ENCODE results near the gene CRISPLD2. TPM values are rescaled to one million over a fixed set of nuclear protein-coding genes. Genes with fewer than 3 reads are reported as not detected.
"Not testable (repeated sequence)": the region's sequence is repeated elsewhere in the genome, so short reads cannot be mapped to it uniquely, and the experiment has no call there.

Gene CRISPLD2
- total RNA-seq, 4 donors from 2014 or later = 99.9 to 450 (median 407) TPM

- TF ChIP-seq CTCF (IDR thresholded peaks at IDR 0.05) = no peak
- DNase-seq (ENCODE audit: low spot score) (no peak), ATAC-seq (ENCODE audit: low FRiP score) (no peak)
Observed at GRCh38 chr16:84851192-84852127, 31.7 kb downstream of the CRISPLD2 start.

GRCh38 chr16:84853534-84853933, 33.7 kb downstream of the CRISPLD2 start:
- ATAC-seq (ENCODE audit: low FRiP score) (no peak), DNase-seq (ENCODE audit: low spot score) (no peak)
- TF ChIP-seq CTCF (IDR thresholded peaks at IDR 0.05) = no peak

DNA sequence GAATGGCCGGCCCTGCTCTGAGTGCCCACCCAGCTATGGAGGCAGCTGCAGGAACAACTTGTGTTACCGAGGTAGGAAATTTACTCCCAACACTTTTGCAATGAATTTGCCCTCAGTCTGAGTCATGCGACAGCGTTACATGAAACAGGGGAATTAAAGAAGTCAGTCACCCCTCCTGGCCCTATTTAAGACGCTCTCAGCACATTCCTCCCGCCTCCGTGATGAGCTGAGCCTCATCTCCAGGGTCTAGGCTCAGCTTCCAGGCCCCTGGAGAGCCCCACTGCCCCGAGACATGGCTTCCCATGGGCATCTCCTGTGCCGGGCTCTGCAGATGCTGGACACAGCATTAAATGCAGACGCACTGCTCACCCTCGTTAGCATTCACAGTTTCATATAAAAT, 35.0 kb downstream of the CRISPLD2 start:
- TF ChIP-seq CTCF (IDR thresholded peaks at IDR 0.05) = no peak
- DNase-seq (ENCODE audit: low spot score) (no peak), ATAC-seq (ENCODE audit: low FRiP score) (peak; percentile 33)

DNA sequence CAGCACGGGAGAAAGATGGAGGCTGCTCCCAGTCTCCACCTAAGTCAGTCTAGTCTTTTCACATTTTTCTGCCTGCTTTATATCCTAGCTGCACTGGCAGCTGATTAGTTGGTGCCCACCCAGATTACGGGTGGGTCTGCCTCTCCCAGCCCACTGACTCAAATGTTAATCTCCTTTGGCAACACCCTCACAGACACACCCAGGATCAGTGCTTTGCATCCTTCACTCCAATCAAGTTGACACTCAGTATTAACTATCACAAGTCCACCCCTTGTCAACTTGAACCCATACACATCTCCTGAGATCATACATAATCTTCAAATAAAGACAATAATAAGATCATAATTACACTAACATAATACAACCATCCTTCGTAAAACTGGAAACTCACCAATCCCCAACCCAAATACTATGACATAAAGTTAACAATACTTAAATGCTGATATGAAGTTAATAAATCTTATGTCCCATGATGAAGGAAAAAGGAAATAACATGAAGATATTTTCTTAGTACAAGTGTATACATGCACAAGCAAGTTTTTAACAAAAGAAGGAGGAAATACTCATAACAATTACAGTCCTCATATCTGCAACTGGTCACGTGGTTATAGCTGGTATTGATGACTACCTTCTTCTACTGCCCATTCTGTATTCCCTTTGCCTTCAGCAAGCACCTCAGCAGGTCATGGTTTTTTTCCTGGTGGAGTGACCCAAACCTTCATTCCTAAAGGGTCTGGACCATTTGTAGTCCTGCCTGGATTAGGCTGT, 35.8 kb downstream of the CRISPLD2 start:
- ATAC-seq (ENCODE audit: low FRiP score); DNase-seq (ENCODE audit: low spot score): not testable (repeated sequence)

DNA sequence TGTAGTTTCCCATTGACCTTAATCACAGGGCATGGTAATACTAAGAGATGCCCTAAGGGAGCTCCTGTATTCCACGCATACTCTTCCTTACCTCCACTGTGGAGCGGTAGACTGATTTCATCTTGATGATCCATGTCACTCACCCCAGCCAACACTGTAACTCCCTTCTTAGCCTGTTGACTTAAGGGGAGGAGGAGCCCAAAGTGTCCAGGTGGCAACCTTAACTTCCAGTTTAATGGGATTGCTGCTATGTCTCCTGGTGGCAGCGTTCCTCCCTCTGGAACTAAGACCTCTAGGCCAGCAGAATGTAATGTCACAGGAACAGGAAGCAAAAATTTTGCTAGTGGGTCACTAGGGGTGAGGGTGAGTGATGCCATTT, 36.4 kb downstream of the CRISPLD2 start:
- not testable (repeated sequence) for DNase-seq (ENCODE audit: low spot score); ATAC-seq (ENCODE audit: low FRiP score)

DNA sequence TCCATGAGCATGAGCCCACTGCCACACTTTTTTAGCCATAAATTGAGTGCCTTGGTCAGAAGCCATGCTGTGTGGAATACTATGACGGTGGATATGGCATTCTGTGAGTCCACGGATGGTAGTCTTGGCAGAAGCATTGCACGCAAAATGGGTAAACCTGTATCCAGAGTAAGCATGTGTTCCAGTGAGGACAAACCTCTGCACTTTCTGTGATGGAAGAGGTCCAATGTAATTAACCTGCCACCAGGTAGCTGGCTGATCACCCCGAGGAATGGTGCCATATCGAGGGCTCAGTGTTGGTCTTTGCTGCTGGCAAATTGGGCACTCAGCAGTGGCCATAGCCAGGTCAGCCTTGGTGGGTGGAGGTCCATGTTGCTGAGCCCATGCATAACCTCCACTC, 37.0 kb downstream of the CRISPLD2 start:
- not testable (repeated sequence) for ATAC-seq (ENCODE audit: low FRiP score); DNase-seq (ENCODE audit: low spot score)

DNA sequence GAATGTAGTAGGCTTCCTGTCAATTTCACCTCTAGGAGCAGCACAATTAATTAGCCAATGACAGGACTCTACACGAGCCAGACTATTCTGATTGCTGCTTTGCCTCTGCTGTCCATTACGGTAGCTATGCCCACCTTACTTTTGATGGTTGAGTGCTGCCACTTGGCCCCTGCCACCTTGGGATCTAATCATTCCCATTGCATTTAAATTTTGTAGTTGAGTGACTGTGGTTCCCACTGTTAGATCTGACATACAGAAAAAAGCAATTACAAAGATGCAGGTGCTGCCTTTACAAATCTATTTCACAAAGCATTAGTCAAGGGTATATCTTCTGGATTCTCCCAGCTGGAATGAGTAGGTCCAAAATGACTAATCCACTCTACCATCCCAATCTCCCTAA, 39.9 kb downstream of the CRISPLD2 start:
- no peak for TF ChIP-seq CTCF (IDR thresholded peaks at IDR 0.05)
- no peak for DNase-seq (ENCODE audit: low spot score)
- ATAC-seq (ENCODE audit: low FRiP score) = no peak

DNA sequence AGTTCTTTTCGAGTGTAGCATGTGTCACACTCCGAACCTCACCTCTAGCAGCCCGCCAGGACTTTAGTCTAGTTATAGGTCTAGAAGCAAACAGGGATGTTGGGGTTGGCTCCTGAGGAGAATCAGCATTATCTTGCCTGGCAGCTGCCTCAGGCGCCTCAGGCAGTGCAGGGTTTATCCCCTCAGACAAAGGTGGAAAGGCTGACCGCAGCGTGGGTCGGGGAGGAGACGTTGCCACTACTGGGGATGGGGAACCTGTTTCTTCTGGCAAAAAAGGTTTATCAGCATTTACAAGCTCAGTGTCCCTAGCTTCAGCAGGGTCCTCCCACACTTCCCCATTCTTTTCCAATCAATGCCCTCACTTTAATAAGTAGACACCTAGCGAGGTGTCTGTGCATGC, 40.6 kb downstream of the CRISPLD2 start:
- no peak for DNase-seq (ENCODE audit: low spot score)
- ATAC-seq (ENCODE audit: low FRiP score) = no peak
- no peak for TF ChIP-seq CTCF (IDR thresholded peaks at IDR 0.05)
